WTC11 (cell line): ENCODE measurements around the gene GALNT2. TPM values are rescaled to one million over a fixed set of nuclear protein-coding genes. Genes with fewer than 3 reads are reported as not detected.

ENCODE experiments used
- ATAC-seq: fragments of 200-7000 bp; cut with Tn5 transposase; 2 replicates; pipeline ENCODE4 v1.10.0; 2021; ENCODE audit warnings: mild to moderate bottlenecking, moderate library complexity
- CTCF ChIA-PET: fragments of 300-600 bp; sonication (Branson Sonifier 250); formaldehyde crosslinking; loops from one replicate; lab custom pipeline; 2021; ENCODE audit warnings: antibody characterized with exemption; lab: Charles Lee
- POLR2A ChIA-PET: fragments of 350-600 bp; sonication (Branson Sonifier 250); formaldehyde crosslinking; loops from one replicate; lab custom pipeline; 2021; ENCODE audit warnings: antibody characterized with exemption; lab: Charles Lee
- DNase-seq: peaks from one replicate; pipeline ENCODE4 v3.0.0; 2021; ENCODE audit warnings: low spot score
- H3K27ac Mint-ChIP-seq: 2 replicates; pipeline ENCODE4 v1.8.0; 2021; ENCODE audit warnings: mixed read lengths
- H3K27me3 Mint-ChIP-seq: 2 replicates; pipeline ENCODE4 v1.8.0; 2021; ENCODE audit warnings: low read depth, mild to moderate bottlenecking, moderate library complexity, mixed read lengths
- H3K36me3 Mint-ChIP-seq: 2 replicates; pipeline ENCODE4 v1.8.0; 2021; ENCODE audit warnings: mixed read lengths
- H3K4me1 Mint-ChIP-seq: 2 replicates; pipeline ENCODE4 v1.8.0; 2022; ENCODE audit warnings: mixed read lengths
- H3K4me3 Mint-ChIP-seq: 2 replicates; pipeline ENCODE4 v1.8.0; 2021; ENCODE audit warnings: mild to moderate bottlenecking, moderate library complexity, mixed read lengths
- H3K9me3 Mint-ChIP-seq: 2 replicates; pipeline ENCODE4 v1.8.0; 2021; ENCODE audit warnings: mixed read lengths
- CBFB ChIP-seq: sonication (generic); formaldehyde crosslinking; IDR thresholded peaks from 2 replicates; pipeline ENCODE4 v1.8.1; 2022; ENCODE audit warnings: mild to moderate bottlenecking, low read depth, missing genetic modification reagents
- FOXJ3 ChIP-seq: sonication (generic); formaldehyde crosslinking; IDR thresholded peaks from 2 replicates; pipeline ENCODE4 v1.9.0; 2021; ENCODE audit warnings: missing genetic modification reagents, mild to moderate bottlenecking, borderline replicate concordance
- FOXP1 ChIP-seq: sonication (generic); formaldehyde crosslinking; IDR thresholded peaks from 2 replicates; pipeline ENCODE4 v1.8.0; 2022; ENCODE audit warnings: missing genetic modification reagents, mild to moderate bottlenecking, moderate library complexity, borderline replicate concordance
- IRF2 ChIP-seq: sonication (generic); formaldehyde crosslinking; IDR thresholded peaks from 2 replicates; pipeline ENCODE4 v1.8.0; 2022; ENCODE audit warnings: low read depth, missing genetic modification reagents, borderline replicate concordance
- MYBL2 ChIP-seq: sonication (generic); formaldehyde crosslinking; IDR thresholded peaks from 2 replicates; pipeline ENCODE4 v1.8.1; 2023; ENCODE audit warnings: mild to moderate bottlenecking, moderate library complexity, missing genetic modification reagents
- NFATC4 ChIP-seq: fragments of 250-450 bp; sonication (Bioruptor Pico); IDR thresholded peaks from 2 replicates; pipeline ENCODE4 v1.9.0; 2021; ENCODE audit warnings: mild to moderate bottlenecking
- NR2C2 ChIP-seq: sonication (generic); formaldehyde crosslinking; IDR thresholded peaks from 2 replicates; pipeline ENCODE4 v1.8.0; 2022; ENCODE audit warnings: mild to moderate bottlenecking, missing genetic modification reagents
- PRRX2 ChIP-seq: fragments of 250-450 bp; sonication (Bioruptor Pico); IDR thresholded peaks from 2 replicates; pipeline ENCODE4 v1.8.0; 2021; ENCODE audit warnings: mild to moderate bottlenecking
- RORB ChIP-seq: fragments of 250-450 bp; sonication (Bioruptor Pico); IDR thresholded peaks from 2 replicates; pipeline ENCODE4 v1.9.0; 2021; ENCODE audit warnings: mild to moderate bottlenecking
- SMAD4 ChIP-seq: sonication (generic); formaldehyde crosslinking; IDR thresholded peaks from 2 replicates; pipeline ENCODE4 v1.8.0; 2022; ENCODE audit warnings: mild to moderate bottlenecking, missing genetic modification reagents
- TCF7 ChIP-seq: sonication (generic); formaldehyde crosslinking; IDR thresholded peaks from 2 replicates; pipeline ENCODE4 v1.8.0; 2022; ENCODE audit warnings: mild to moderate bottlenecking, low read depth, missing genetic modification reagents, moderate library complexity
- ZNF121 ChIP-seq: sonication (generic); formaldehyde crosslinking; IDR thresholded peaks from 2 replicates; pipeline ENCODE4 v1.8.0; 2023; ENCODE audit warnings: missing genetic modification reagents
- ZNF219 ChIP-seq: sonication (generic); formaldehyde crosslinking; IDR thresholded peaks from 2 replicates; pipeline ENCODE4 v1.8.0; 2023; ENCODE audit warnings: missing genetic modification reagents, mild to moderate bottlenecking, borderline replicate concordance
- ZNF232 ChIP-seq: sonication (generic); formaldehyde crosslinking; IDR thresholded peaks from 2 replicates; pipeline ENCODE4 v1.8.0; 2022; ENCODE audit warnings: mild to moderate bottlenecking, missing genetic modification reagents
- ZNF263 ChIP-seq: sonication (generic); formaldehyde crosslinking; IDR thresholded peaks from 2 replicates; pipeline ENCODE4 v1.8.1; 2022; ENCODE audit warnings: low read depth, mild to moderate bottlenecking, moderate library complexity, missing genetic modification reagents
- ZNF317 ChIP-seq: sonication (generic); formaldehyde crosslinking; IDR thresholded peaks from 2 replicates; pipeline ENCODE4 v1.8.1; 2023; ENCODE audit warnings: low read depth, mild to moderate bottlenecking, moderate library complexity, missing genetic modification reagents, borderline replicate concordance
- ZNF423 ChIP-seq: fragments of 250-450 bp; sonication (Bioruptor Pico); IDR thresholded peaks from 2 replicates; pipeline ENCODE4 v2.1.2; 2022; ENCODE audit warnings: mild to moderate bottlenecking, moderate library complexity
- ZNF671 ChIP-seq: fragments of 250-450 bp; sonication (Bioruptor Pico); IDR thresholded peaks from 2 replicates; pipeline ENCODE4 v1.8.0; 2021; ENCODE audit warnings: mild to moderate bottlenecking
- total RNA-seq: library from RNA; stranded (reverse); gene quantifications from 3 replicates; pipeline ENCODE4 v1.2.3, GENCODE V29; 2021
- TF ChIP-seq, protein P1 (sequence below): sonication (generic); formaldehyde crosslinking; IDR thresholded peaks from 2 replicates; pipeline ENCODE4 v1.8.1; 2022; ENCODE audit warnings: mild to moderate bottlenecking, moderate library complexity, missing genetic modification reagents
- TF ChIP-seq, protein P2 (sequence below): sonication (generic); formaldehyde crosslinking; IDR thresholded peaks from 2 replicates; pipeline ENCODE4 v1.8.1; 2023; ENCODE audit warnings: mild to moderate bottlenecking, missing genetic modification reagents, borderline replicate concordance
- TF ChIP-seq, protein P3 (sequence below): sonication (generic); formaldehyde crosslinking; IDR thresholded peaks from 2 replicates; pipeline ENCODE4 v1.8.0; 2022; ENCODE audit warnings: mild to moderate bottlenecking, missing genetic modification reagents
- TF ChIP-seq, protein P4 (sequence below): fragments of 250-450 bp; sonication (Bioruptor Pico); IDR thresholded peaks from 2 replicates; pipeline ENCODE4 v2.1.2; 2022; ENCODE audit warnings: mild to moderate bottlenecking, moderate library complexity
- TF ChIP-seq, protein P5 (sequence below): sonication (generic); formaldehyde crosslinking; IDR thresholded peaks from 2 replicates; pipeline ENCODE4 v1.8.0; 2022; ENCODE audit warnings: mild to moderate bottlenecking, missing genetic modification reagents
- TF ChIP-seq, protein P6 (sequence below): sonication (generic); formaldehyde crosslinking; IDR thresholded peaks from 2 replicates; pipeline ENCODE4 v1.8.1; 2023; ENCODE audit warnings: mild to moderate bottlenecking, missing genetic modification reagents, moderate library complexity

Gene GALNT2
- total RNA-seq, 1 experiment from 2014 or later = 74.8 TPM

DNA sequence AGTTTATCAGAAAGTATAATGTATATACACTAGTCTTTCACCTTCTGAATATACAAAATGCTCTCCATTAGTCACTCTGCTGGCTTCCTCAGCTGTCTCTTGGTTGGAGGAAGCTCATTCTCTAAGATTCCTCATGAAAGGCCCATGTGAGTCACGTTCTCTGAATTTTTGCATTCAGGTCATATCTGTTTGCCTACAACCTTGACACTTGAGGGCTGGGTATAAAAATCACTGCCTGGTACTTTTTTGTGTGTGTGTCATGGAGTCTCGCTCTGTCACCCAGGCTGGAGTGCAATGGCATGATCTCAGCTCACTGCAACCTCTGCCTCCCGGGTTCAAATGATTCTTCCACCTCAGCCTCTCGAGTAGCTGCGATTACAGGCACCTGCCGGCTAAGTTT lies 2.8 kb upstream of the GALNT2 start:
- POLR2A ChIA-PET = no interaction called here
- peaks cover 19% of the 10 kb centered on the region for H3K4me1 Mint-ChIP-seq
- no peak for DNase-seq
- CTCF ChIA-PET = no interaction called here
- peaks cover 12% of the 10 kb centered on the region for H3K36me3 Mint-ChIP-seq
- ATAC-seq = no peak
- peaks cover 27% of the 10 kb centered on the region for H3K9me3 Mint-ChIP-seq
- no peak for TF ChIP-seq ZNF317 (CRISPR knock-in tag)
- no peak for TF ChIP-seq NFATC4 (CRISPR knock-in tag)
- TF ChIP-seq MYBL2 (CRISPR knock-in tag) = no peak
- TF ChIP-seq TCF7 (CRISPR knock-in tag) = no peak
- no peak for TF ChIP-seq RORB (CRISPR knock-in tag)
- TF ChIP-seq, protein P1, sequence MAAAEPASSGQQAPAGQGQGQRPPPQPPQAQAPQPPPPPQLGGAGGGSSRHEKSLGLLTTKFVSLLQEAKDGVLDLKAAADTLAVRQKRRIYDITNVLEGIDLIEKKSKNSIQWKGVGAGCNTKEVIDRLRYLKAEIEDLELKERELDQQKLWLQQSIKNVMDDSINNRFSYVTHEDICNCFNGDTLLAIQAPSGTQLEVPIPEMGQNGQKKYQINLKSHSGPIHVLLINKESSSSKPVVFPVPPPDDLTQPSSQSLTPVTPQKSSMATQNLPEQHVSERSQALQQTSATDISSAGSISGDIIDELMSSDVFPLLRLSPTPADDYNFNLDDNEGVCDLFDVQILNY (CRISPR knock-in tag) = no peak
- TF ChIP-seq FOXJ3 (CRISPR knock-in tag) = no peak
- no peak overlapping the region for H3K4me3 Mint-ChIP-seq
- H3K27me3 Mint-ChIP-seq = peaks cover 10% of the 10 kb centered on the region
- no peak overlapping the region for H3K27ac Mint-ChIP-seq

DNA sequence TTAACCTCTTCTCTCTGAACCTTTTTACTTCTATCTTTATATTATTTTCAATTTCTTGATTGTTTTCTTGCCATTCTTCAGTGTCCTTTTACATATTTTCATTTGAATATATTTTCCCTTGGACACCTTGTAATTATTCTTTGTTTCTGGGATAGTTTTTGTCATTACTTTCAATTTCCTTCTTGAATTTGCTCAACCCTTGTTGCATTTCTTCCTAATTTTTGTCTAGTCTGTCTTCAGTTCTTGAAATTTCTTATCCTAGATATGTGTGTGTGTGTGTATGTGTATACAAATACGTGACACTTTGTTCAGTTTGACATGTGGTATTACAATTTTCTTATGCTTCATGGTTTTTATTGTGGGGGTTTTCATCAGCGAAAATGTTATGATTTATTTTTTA lies 1.9 kb upstream of the GALNT2 start:
- CTCF ChIA-PET = no interaction called here
- POLR2A ChIA-PET = no interaction called here
- H3K9me3 Mint-ChIP-seq = peaks cover 27% of the 10 kb centered on the region
- no peak for ATAC-seq
- TF ChIP-seq ZNF121 = no peak
- no peak for TF ChIP-seq PRRX2 (CRISPR knock-in tag)
- no peak overlapping the region for H3K27ac Mint-ChIP-seq
- DNase-seq = no peak
- H3K4me3 Mint-ChIP-seq = no peak overlapping the region; the same call in 1 of the 2 replicates
- H3K27me3 Mint-ChIP-seq = peaks cover 12% of the 10 kb centered on the region
- peaks cover 28% of the 10 kb centered on the region for H3K4me1 Mint-ChIP-seq
- H3K36me3 Mint-ChIP-seq = peaks cover 12% of the 10 kb centered on the region

DNA sequence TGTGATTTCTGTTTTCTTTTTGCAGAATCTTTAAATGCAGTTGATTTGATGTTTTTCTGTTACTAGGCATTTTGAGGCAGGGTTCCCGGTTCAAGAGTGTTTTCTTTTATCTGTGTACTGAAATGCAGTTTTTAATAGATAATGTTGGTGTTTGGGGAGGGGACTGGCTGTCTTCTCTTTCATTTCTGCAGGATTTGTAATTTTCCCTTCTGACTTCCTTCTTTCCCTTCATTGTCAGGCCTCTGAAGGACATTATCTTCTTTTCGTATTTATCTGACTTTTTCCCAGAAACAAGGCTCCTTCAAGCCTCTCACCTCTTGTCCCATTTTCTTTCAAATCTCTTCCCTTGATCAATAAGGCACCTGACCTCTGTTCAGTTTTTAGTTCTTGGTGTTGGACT lies 1.5 kb upstream of the GALNT2 start:
- Mint-ChIP-seq H3K36me3 (peaks cover 12% of the 10 kb centered on the region), H3K27ac (no peak overlapping the region), H3K4me3 (no peak overlapping the region; the same call in 1 of the 2 replicates), H3K9me3 (peaks cover 25% of the 10 kb centered on the region), H3K4me1 (peaks cover 32% of the 10 kb centered on the region), H3K27me3 (peaks cover 12% of the 10 kb centered on the region)
- CTCF ChIA-PET = interaction anchor here (0.8 kb wide), 1 partner anchor 36 kb away, joined by 3 read pairs; no protein-coding TSS in a partner anchor
- ATAC-seq (no peak), DNase-seq (no peak)
- POLR2A ChIA-PET = no interaction called here
- TF ChIP-seq ZNF263 (CRISPR knock-in tag) (no peak), RORB (CRISPR knock-in tag) (no peak), FOXP1 (CRISPR knock-in tag) (no peak), ZNF232 (CRISPR knock-in tag) (no peak), ZNF423 (CRISPR knock-in tag) (no peak), TCF7 (CRISPR knock-in tag) (no peak), CBFB (CRISPR knock-in tag) (no peak), MYBL2 (CRISPR knock-in tag) (no peak), SMAD4 (no peak), ZNF219 (CRISPR knock-in tag) (no peak), NR2C2 (no peak), ZNF671 (no peak), IRF2 (no peak)
- TF ChIP-seq, protein P2, sequence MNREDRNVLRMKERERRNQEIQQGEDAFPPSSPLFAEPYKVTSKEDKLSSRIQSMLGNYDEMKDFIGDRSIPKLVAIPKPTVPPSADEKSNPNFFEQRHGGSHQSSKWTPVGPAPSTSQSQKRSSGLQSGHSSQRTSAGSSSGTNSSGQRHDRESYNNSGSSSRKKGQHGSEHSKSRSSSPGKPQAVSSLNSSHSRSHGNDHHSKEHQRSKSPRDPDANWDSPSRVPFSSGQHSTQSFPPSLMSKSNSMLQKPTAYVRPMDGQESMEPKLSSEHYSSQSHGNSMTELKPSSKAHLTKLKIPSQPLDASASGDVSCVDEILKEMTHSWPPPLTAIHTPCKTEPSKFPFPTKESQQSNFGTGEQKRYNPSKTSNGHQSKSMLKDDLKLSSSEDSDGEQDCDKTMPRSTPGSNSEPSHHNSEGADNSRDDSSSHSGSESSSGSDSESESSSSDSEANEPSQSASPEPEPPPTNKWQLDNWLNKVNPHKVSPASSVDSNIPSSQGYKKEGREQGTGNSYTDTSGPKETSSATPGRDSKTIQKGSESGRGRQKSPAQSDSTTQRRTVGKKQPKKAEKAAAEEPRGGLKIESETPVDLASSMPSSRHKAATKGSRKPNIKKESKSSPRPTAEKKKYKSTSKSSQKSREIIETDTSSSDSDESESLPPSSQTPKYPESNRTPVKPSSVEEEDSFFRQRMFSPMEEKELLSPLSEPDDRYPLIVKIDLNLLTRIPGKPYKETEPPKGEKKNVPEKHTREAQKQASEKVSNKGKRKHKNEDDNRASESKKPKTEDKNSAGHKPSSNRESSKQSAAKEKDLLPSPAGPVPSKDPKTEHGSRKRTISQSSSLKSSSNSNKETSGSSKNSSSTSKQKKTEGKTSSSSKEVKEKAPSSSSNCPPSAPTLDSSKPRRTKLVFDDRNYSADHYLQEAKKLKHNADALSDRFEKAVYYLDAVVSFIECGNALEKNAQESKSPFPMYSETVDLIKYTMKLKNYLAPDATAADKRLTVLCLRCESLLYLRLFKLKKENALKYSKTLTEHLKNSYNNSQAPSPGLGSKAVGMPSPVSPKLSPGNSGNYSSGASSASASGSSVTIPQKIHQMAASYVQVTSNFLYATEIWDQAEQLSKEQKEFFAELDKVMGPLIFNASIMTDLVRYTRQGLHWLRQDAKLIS (CRISPR knock-in tag) = no peak
- TF ChIP-seq, protein P3, sequence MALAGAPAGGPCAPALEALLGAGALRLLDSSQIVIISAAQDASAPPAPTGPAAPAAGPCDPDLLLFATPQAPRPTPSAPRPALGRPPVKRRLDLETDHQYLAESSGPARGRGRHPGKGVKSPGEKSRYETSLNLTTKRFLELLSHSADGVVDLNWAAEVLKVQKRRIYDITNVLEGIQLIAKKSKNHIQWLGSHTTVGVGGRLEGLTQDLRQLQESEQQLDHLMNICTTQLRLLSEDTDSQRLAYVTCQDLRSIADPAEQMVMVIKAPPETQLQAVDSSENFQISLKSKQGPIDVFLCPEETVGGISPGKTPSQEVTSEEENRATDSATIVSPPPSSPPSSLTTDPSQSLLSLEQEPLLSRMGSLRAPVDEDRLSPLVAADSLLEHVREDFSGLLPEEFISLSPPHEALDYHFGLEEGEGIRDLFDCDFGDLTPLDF (CRISPR knock-in tag) = no peak
- TF ChIP-seq, protein P4, sequence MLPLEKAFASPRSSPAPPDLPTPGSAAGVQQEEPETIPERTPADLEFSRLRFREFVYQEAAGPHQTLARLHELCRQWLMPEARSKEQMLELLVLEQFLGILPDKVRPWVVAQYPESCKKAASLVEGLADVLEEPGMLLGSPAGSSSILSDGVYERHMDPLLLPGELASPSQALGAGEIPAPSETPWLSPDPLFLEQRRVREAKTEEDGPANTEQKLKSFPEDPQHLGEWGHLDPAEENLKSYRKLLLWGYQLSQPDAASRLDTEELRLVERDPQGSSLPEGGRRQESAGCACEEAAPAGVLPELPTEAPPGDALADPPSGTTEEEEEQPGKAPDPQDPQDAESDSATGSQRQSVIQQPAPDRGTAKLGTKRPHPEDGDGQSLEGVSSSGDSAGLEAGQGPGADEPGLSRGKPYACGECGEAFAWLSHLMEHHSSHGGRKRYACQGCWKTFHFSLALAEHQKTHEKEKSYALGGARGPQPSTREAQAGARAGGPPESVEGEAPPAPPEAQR (CRISPR knock-in tag) = no peak
- TF ChIP-seq, protein P5, sequence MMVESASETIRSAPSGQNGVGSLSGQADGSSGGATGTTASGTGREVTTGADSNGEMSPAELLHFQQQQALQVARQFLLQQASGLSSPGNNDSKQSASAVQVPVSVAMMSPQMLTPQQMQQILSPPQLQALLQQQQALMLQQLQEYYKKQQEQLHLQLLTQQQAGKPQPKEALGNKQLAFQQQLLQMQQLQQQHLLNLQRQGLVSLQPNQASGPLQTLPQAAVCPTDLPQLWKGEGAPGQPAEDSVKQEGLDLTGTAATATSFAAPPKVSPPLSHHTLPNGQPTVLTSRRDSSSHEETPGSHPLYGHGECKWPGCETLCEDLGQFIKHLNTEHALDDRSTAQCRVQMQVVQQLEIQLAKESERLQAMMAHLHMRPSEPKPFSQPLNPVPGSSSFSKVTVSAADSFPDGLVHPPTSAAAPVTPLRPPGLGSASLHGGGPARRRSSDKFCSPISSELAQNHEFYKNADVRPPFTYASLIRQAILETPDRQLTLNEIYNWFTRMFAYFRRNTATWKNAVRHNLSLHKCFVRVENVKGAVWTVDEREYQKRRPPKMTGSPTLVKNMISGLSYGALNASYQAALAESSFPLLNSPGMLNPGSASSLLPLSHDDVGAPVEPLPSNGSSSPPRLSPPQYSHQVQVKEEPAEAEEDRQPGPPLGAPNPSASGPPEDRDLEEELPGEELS (CRISPR knock-in tag) = no peak
- TF ChIP-seq, protein P6, sequence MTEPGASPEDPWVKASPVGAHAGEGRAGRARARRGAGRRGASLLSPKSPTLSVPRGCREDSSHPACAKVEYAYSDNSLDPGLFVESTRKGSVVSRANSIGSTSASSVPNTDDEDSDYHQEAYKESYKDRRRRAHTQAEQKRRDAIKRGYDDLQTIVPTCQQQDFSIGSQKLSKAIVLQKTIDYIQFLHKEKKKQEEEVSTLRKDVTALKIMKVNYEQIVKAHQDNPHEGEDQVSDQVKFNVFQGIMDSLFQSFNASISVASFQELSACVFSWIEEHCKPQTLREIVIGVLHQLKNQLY (CRISPR knock-in tag) = no peak
